Natural killer cell (primary cell): Measurements from ENCODE around the gene KRTAP9-4. TPM values are rescaled to one million over a fixed set of nuclear protein-coding genes. Genes with fewer than 3 reads are reported as not detected.

Experiments used
- ATAC-seq, 3 donors: fragments of 150-1000 bp in 2 of 3; fragments of 200-7000 bp in 1 of 3; cut with Tn5 transposase; 1 replicate in 1 of 3; 2 replicates in 2 of 3; pipeline ENCODE4 v1.10.0; 2021; ENCODE audit warnings: mild to moderate bottlenecking in 2 of 3, moderate library complexity in 2 of 3
- DNase-seq, 2 donors: peaks; one replicate each; pipeline versions ENCODE4 v3.0.0 to v3.0.0-alpha.2; 2013 to 2021; ENCODE audit warnings: mixed read lengths in 1 of 2
- H3K27ac ChIP-seq: one replicate; pipeline ENCODE4 v1.5.1; 2013; ENCODE audit warnings: mild to moderate bottlenecking, low read length
- H3K27me3 ChIP-seq: one replicate; pipeline ENCODE4 v1.6.1; 2013; ENCODE audit warnings: low read length; ENCODE audit not compliant: control insufficient read depth, insufficient read depth
- H3K36me3 ChIP-seq: one replicate; pipeline ENCODE4 v1.6.1; 2013; ENCODE audit warnings: low read length; ENCODE audit not compliant: control insufficient read depth, insufficient read depth
- H3K4me1 ChIP-seq: one replicate; pipeline ENCODE4 v1.6.1; 2013; ENCODE audit warnings: low read length; ENCODE audit not compliant: control insufficient read depth, insufficient read depth
- H3K4me3 ChIP-seq: one replicate; pipeline ENCODE4 v1.5.1; 2013; ENCODE audit warnings: low read length
- H3K9me3 ChIP-seq: one replicate; pipeline ENCODE4 v1.6.1; 2013; ENCODE audit warnings: low read length; ENCODE audit not compliant: control insufficient read depth, insufficient read depth
- H3K27ac Mint-ChIP-seq, 2 donors: one replicate each; pipeline ENCODE4 v1.8.0; 2022; ENCODE audit warnings: mild to moderate bottlenecking in 2 of 2, mixed read lengths in 2 of 2, moderate library complexity in 1 of 2
- H3K27me3 Mint-ChIP-seq, 2 donors: one replicate each; pipeline ENCODE4 v1.8.0; 2022; ENCODE audit warnings: low read depth in 2 of 2, mixed read lengths in 2 of 2
- H3K36me3 Mint-ChIP-seq: one replicate; pipeline ENCODE4 v1.8.0; 2022; ENCODE audit warnings: mixed read lengths
- H3K4me1 Mint-ChIP-seq, 2 donors: one replicate each; pipeline ENCODE4 v1.8.0; 2022; ENCODE audit warnings: mixed read lengths in 2 of 2
- H3K4me3 Mint-ChIP-seq: one replicate; pipeline ENCODE4 v1.8.0; 2022; ENCODE audit warnings: mild to moderate bottlenecking, moderate library complexity, mixed read lengths
- H3K9me3 Mint-ChIP-seq, 2 donors: one replicate each; pipeline ENCODE4 v1.8.0; 2022; ENCODE audit warnings: mixed read lengths in 2 of 2
- WGBS: methylation state at CpG from one replicate; pipeline ENCODE4 v1.1.7; 2013; ENCODE audit warnings: missing lambda C conversion rate; ENCODE audit not compliant: insufficient coverage; 5-methylcytosine and 5-hydroxymethylcytosine counted together
- intact Hi-C: fragments of 100-400 bp; cut with micrococcal nuclease; formaldehyde crosslinking; loops from one replicate; pipeline ENCODE4 v1.14.2; 2022
- total RNA-seq, 4 donors: library from RNA; stranded (reverse); fragments of 120-200 nt in 1 of 4; gene quantifications; one replicate each; pipeline versions ENCODE4 v1.2.3 to v1.2.4, GENCODE V29; 2013 to 2022
- TF ChIP-seq, protein P1 (sequence below): fragments of 200-600 bp; IDR thresholded peaks from one replicate; pipeline ENCODE4 v1.8.0; 2022; ENCODE audit warnings: antibody characterized with exemption

KRTAP9-4 gene
- total RNA-seq, 3 donors from 2014 or later (not counting 1 experiment from before 2014, with no cell fraction given), result not detected

DNA sequence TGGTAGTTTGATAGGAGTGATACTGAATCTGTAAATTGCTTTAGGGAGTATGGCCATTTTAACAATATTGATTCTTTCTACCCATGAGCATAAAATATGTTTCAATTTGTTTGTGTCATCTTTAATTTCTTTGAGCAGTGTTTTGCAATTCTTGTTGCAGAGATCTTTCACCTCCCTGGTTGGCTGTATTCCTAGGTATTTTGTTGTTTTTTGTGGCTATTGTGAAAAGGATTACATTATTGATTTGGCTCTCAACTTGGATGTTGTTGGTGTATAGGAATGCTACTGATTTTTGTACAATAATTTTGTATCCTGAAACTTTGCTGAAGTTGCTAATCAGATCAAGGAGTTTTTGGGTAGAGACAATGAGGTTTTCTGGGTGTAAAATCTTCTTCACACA lies 8.9 kb downstream of the KRTAP9-4 start:
- Histone ChIP-seq H3K36me3 (no peaks in the 10 kb centered on the region), H3K27me3 (peaks cover 2% of the 10 kb centered on the region), H3K27ac (no peak overlapping the region), H3K4me3 (no peak overlapping the region), H3K4me1 (no peaks in the 10 kb centered on the region), H3K9me3 (no peaks in the 10 kb centered on the region)
- no peak for ATAC-seq
- H3K4me1 Mint-ChIP-seq, result no peaks in the 10 kb centered on the region
- TF ChIP-seq, protein P1, sequence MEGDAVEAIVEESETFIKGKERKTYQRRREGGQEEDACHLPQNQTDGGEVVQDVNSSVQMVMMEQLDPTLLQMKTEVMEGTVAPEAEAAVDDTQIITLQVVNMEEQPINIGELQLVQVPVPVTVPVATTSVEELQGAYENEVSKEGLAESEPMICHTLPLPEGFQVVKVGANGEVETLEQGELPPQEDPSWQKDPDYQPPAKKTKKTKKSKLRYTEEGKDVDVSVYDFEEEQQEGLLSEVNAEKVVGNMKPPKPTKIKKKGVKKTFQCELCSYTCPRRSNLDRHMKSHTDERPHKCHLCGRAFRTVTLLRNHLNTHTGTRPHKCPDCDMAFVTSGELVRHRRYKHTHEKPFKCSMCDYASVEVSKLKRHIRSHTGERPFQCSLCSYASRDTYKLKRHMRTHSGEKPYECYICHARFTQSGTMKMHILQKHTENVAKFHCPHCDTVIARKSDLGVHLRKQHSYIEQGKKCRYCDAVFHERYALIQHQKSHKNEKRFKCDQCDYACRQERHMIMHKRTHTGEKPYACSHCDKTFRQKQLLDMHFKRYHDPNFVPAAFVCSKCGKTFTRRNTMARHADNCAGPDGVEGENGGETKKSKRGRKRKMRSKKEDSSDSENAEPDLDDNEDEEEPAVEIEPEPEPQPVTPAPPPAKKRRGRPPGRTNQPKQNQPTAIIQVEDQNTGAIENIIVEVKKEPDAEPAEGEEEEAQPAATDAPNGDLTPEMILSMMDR, result no peak
- no peaks in the 10 kb centered on the region for H3K9me3 Mint-ChIP-seq
- H3K27ac Mint-ChIP-seq, result no peak overlapping the region
- H3K27me3 Mint-ChIP-seq, result peaks cover 33 to 76% of the 10 kb centered on the region in 2 donors
- intact Hi-C loops, result no loop called here
- no peaks in the 10 kb centered on the region for H3K36me3 Mint-ChIP-seq
- DNase-seq, result no peak
- no peak overlapping the region for H3K4me3 Mint-ChIP-seq

DNA sequence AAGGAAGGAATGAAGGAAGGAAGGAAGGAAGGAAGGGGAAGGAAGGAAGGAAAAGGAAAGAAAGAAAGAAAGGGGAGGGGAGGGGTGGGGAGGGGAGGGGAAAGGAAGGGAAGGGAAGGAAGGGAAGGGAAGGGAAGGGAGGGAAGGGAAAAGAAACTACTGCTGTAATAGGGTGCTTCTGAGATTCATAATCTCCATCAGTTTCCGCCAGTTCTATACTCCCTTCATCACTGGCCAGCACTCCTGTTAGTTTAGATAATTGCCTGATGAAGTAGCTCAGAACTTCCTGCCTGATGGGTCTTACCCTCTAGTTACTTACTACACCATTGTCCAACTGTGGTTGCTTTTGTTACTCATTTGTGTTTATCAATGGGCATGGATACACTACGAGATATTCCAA lies 13.7 kb downstream of the KRTAP9-4 start:
- H3K4me3 Mint-ChIP-seq, result no peak overlapping the region
- no peaks in the 10 kb centered on the region for H3K9me3 ChIP-seq
- no peak overlapping the region for H3K27ac Mint-ChIP-seq
- 74% methylated on average over 2 of the region's 2 CpGs for WGBS
- H3K36me3 ChIP-seq, result no peaks in the 10 kb centered on the region
- no peak for ATAC-seq
- H3K9me3 Mint-ChIP-seq, result no peaks in the 10 kb centered on the region
- peaks cover 5% of the 10 kb centered on the region for H3K27me3 ChIP-seq
- no peak overlapping the region for H3K4me3 ChIP-seq
- H3K4me1 ChIP-seq, result no peaks in the 10 kb centered on the region
- no peaks in the 10 kb centered on the region for H3K36me3 Mint-ChIP-seq
- peaks cover 38 to 60% of the 10 kb centered on the region in 2 donors for H3K27me3 Mint-ChIP-seq
- H3K27ac ChIP-seq, result no peak overlapping the region
- DNase-seq, result no peak
- intact Hi-C loops, result no loop called here
- TF ChIP-seq, protein P1, result no peak
- no peaks in the 10 kb centered on the region for H3K4me1 Mint-ChIP-seq

DNA sequence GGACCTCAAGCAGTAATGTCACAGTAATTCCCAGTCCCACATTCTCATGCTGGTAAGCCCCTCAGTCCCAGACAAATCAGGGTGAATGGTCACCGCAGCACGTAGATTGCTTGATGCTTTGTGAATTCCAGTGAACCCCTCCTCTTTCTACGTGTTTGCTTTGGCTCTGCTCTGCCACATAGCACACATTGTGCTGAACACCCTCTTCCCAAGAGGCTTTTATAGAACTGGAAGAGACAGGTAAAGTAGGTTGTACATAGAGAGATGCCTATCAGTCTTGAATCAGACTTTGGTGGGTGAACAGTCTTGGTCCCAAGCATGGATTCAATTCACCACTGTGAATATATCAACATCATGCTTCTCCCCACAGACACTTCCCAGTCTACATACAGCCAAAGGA lies 15.1 kb downstream of the KRTAP9-4 start:
- TF ChIP-seq, protein P1, result no peak
- intact Hi-C loops, result loop anchor here (1.0 kb wide), 1 partner anchor 12 kb away; no protein-coding TSS in a partner anchor
- H3K27ac Mint-ChIP-seq, result no peak overlapping the region
- H3K36me3 ChIP-seq, result no peaks in the 10 kb centered on the region
- WGBS, result 91% methylated on average over 2 of the region's 3 CpGs
- H3K27ac ChIP-seq, result no peak overlapping the region
- peak in 1 of 2 donors; percentile 1 for DNase-seq
- H3K9me3 Mint-ChIP-seq, result no peaks in the 10 kb centered on the region
- H3K4me1 Mint-ChIP-seq, result no peaks in the 10 kb centered on the region
- H3K4me3 ChIP-seq, result no peak overlapping the region
- peaks cover 2% of the 10 kb centered on the region for H3K27me3 ChIP-seq
- no peak for ATAC-seq
- H3K4me1 ChIP-seq, result no peaks in the 10 kb centered on the region
- peaks cover 45 to 47% of the 10 kb centered on the region in 2 donors for H3K27me3 Mint-ChIP-seq
- H3K36me3 Mint-ChIP-seq, result no peaks in the 10 kb centered on the region
- no peak overlapping the region for H3K4me3 Mint-ChIP-seq
- no peaks in the 10 kb centered on the region for H3K9me3 ChIP-seq

DNA sequence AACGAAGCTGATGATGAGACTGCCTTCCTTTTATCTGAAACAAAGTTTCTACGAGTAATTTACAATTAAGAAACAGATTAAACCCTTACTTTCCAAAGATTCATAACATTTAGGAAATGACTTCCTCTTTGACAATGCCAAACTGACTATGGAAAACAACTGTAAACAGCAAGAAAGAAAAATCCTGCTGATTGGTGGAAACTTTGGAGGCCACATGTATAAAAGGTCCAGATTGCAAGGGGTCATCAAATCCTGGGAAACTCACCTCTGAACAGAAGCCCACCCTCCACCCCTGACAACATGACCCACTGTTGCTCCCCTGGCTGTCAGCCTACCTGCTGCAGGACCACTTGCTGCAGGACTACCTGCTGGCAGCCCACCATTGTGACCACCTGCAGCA lies 15.6 kb downstream of the KRTAP9-4 start, which contains the start of gene KRTAP9-6:
KRTAP9-6 (plus strand) TSS at position 301 of the 400 bp plus-strand sequence; CDS start at position 301, 0 bp downstream.
- WGBS, result 60% methylated on average over 2 of the region's 2 CpGs
- no peak within 1 kb of the TSS for H3K27ac ChIP-seq
- peak in 1 of 2 donors; percentile 1 for DNase-seq
- no peak within 1 kb of the TSS for H3K27ac Mint-ChIP-seq
- ATAC-seq, result no peak
- intact Hi-C loops, result no loop called here
- H3K9me3 Mint-ChIP-seq, result no peaks in the 10 kb centered on the region
- peaks cover 2% of the 10 kb centered on the region for H3K27me3 ChIP-seq
- H3K4me1 ChIP-seq, result no peaks in the 10 kb centered on the region
- peaks cover 44 to 45% of the 10 kb centered on the region in 2 donors for H3K27me3 Mint-ChIP-seq
- H3K4me3 ChIP-seq, result no peak within 1 kb of the TSS
- TF ChIP-seq, protein P1, result no peak
- no peak within 1 kb of the TSS for H3K4me3 Mint-ChIP-seq
- no peaks in the 10 kb centered on the region for H3K36me3 ChIP-seq
- no peaks in the 10 kb centered on the region for H3K36me3 Mint-ChIP-seq
- H3K9me3 ChIP-seq, result no peaks in the 10 kb centered on the region
- H3K4me1 Mint-ChIP-seq, result no peaks in the 10 kb centered on the region
